NT2/D1 (cell line): Measurements from ENCODE around the gene PPP1R26.

Source experiments
- YY1 ChIP-seq: IDR thresholded peaks from 2 replicates; pipeline ENCODE4 v1.6.1; 2011; ENCODE audit not compliant: insufficient read length, insufficient read depth
- ZNF274 ChIP-seq: IDR thresholded peaks from 2 replicates; pipeline ENCODE4 v1.6.1; 2011; ENCODE audit warnings: mild to moderate bottlenecking, low read depth, low read length

DNA sequence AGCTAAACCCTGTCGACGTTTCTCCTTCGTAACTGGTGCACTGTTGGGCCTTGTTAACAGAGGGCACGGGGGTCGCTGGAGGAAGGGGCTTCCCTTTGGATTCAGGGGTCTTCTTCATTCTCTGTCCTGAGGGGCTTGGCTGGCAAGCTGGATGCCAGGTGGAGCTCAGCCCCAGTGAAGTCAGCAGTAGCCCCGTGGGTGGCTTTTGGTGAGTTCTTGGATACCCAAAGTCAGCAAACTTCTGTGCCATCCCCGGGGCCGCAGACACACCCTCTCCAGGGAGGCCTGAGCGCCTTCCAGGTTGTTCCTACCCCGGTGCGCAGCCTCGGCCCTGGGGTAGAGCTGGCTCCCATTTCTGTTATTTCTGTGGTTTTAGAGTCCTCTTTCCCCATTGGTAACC is 54.1 kb downstream of the PPP1R26 start:
- no peak for TF ChIP-seq ZNF274
- no peak for TF ChIP-seq YY1
